BLaER1 (cell line): ENCODE measurements around the gene TXNDC5.

Source experiments
- H3K27ac ChIP-seq: shearing (Covaris generic); formaldehyde crosslinking; 2 replicates; pipeline ENCODE4 v1.8.1; 2022
- H3K27me3 ChIP-seq: shearing (Covaris generic); formaldehyde crosslinking; 2 replicates; pipeline ENCODE4 v1.8.1; 2022
- H3K36me3 ChIP-seq: shearing (Covaris generic); formaldehyde crosslinking; 2 replicates; pipeline ENCODE4 v1.8.1; 2022
- H3K4me1 ChIP-seq: shearing (Covaris generic); formaldehyde crosslinking; 2 replicates; pipeline ENCODE4 v1.8.1; 2022
- H3K4me2 ChIP-seq: shearing (Covaris generic); formaldehyde crosslinking; 2 replicates; pipeline ENCODE4 v1.8.1; 2022
- H3K4me3 ChIP-seq: shearing (Covaris generic); formaldehyde crosslinking; 2 replicates; pipeline ENCODE4 v1.8.1; 2022
- H3K9ac ChIP-seq: shearing (Covaris generic); formaldehyde crosslinking; 2 replicates; pipeline ENCODE4 v1.8.1; 2022
- H3K9me3 ChIP-seq: shearing (Covaris generic); formaldehyde crosslinking; 2 replicates; pipeline ENCODE4 v1.8.1; 2022
- H4K20me1 ChIP-seq: shearing (Covaris generic); formaldehyde crosslinking; 2 replicates; pipeline ENCODE4 v1.8.1; 2022
- Cebpa-rat ChIP-seq: shearing (Covaris generic); IDR thresholded peaks from 2 replicates; pipeline ENCODE4 v1.8.1; 2022

Gene TXNDC5

GRCh38 chr6:7938562-7939183, 28.1 kb upstream of the TXNDC5 start:
- H3K27ac ChIP-seq, result peak overlapping the region; percentile 46; the same call in 1 of the 2 replicates
- peak overlapping the region; percentile 86 for H3K4me2 ChIP-seq
- peaks cover 36% of the 10 kb centered on the region for H3K4me1 ChIP-seq
- no peak for TF ChIP-seq Cebpa-rat
- no peak overlapping the region; the same call in 1 of the 2 replicates for H3K9ac ChIP-seq
- H3K4me3 ChIP-seq, result no peak overlapping the region
- no peaks in the 10 kb centered on the region for H4K20me1 ChIP-seq
- no peaks in the 10 kb centered on the region for H3K36me3 ChIP-seq
- no peaks in the 10 kb centered on the region for H3K27me3 ChIP-seq
- peaks cover 6% of the 10 kb centered on the region; the same call in 1 of the 2 replicates for H3K9me3 ChIP-seq

GRCh38 chr6:7933794-7934193, 23.2 kb upstream of the TXNDC5 start:
- no peak overlapping the region for H3K9ac ChIP-seq
- H3K27me3 ChIP-seq, result no peaks in the 10 kb centered on the region
- no peaks in the 10 kb centered on the region for H3K36me3 ChIP-seq
- no peak overlapping the region for H3K4me2 ChIP-seq
- H3K4me3 ChIP-seq, result no peak overlapping the region
- H3K4me1 ChIP-seq, result peaks cover 7% of the 10 kb centered on the region
- no peak overlapping the region for H3K27ac ChIP-seq
- H4K20me1 ChIP-seq, result no peaks in the 10 kb centered on the region
- no peaks in the 10 kb centered on the region for H3K9me3 ChIP-seq
- TF ChIP-seq Cebpa-rat, result no peak

- no peak overlapping the region for H3K4me3 ChIP-seq
- no peak overlapping the region for H3K4me2 ChIP-seq
- H3K9ac ChIP-seq, result no peak overlapping the region
- H4K20me1 ChIP-seq, result no peaks in the 10 kb centered on the region
- no peak for TF ChIP-seq Cebpa-rat
- no peaks in the 10 kb centered on the region for H3K9me3 ChIP-seq
- H3K36me3 ChIP-seq, result no peaks in the 10 kb centered on the region
- H3K27me3 ChIP-seq, result no peaks in the 10 kb centered on the region
- H3K27ac ChIP-seq, result no peak overlapping the region
- H3K4me1 ChIP-seq, result no peaks in the 10 kb centered on the region
Observed at GRCh38 chr6:7932625-7933024, 22.0 kb upstream of the TXNDC5 start.

- Histone ChIP-seq H3K36me3 (no peaks in the 10 kb centered on the region), H3K9ac (no peak overlapping the region), H3K4me3 (no peak overlapping the region), H3K27ac (no peak overlapping the region), H3K4me1 (no peaks in the 10 kb centered on the region), H3K9me3 (peaks cover 22% of the 10 kb centered on the region), H4K20me1 (no peaks in the 10 kb centered on the region), H3K4me2 (no peak overlapping the region), H3K27me3 (no peaks in the 10 kb centered on the region)
- TF ChIP-seq Cebpa-rat, result no peak
Observed at GRCh38 chr6:7924867-7925266, 14.3 kb upstream of the TXNDC5 start.

GRCh38 chr6:7922596-7922995, 12.0 kb upstream of the TXNDC5 start:
- TF ChIP-seq Cebpa-rat, result no peak
- no peak overlapping the region for H3K9ac ChIP-seq
- H3K4me1 ChIP-seq, result peaks cover 5% of the 10 kb centered on the region

GRCh38 chr6:7921632-7922092, 11.1 kb upstream of the TXNDC5 start:
- no peaks in the 10 kb centered on the region for H4K20me1 ChIP-seq
- no peaks in the 10 kb centered on the region for H3K36me3 ChIP-seq
- no peak for TF ChIP-seq Cebpa-rat
- H3K9me3 ChIP-seq, result peaks cover 22% of the 10 kb centered on the region
- H3K27me3 ChIP-seq, result no peaks in the 10 kb centered on the region
- no peak overlapping the region for H3K4me2 ChIP-seq
- no peak overlapping the region for H3K9ac ChIP-seq
- no peak overlapping the region for H3K4me3 ChIP-seq
- peaks cover 14% of the 10 kb centered on the region for H3K4me1 ChIP-seq
- no peak overlapping the region for H3K27ac ChIP-seq

More at GRCh38 chr6:7922596-7922995, 12.0 kb upstream of the TXNDC5 start:
- Histone ChIP-seq H3K4me3 (no peak overlapping the region), H4K20me1 (no peaks in the 10 kb centered on the region), H3K27ac (no peak overlapping the region), H3K36me3 (no peaks in the 10 kb centered on the region), H3K9me3 (peaks cover 22% of the 10 kb centered on the region), H3K27me3 (no peaks in the 10 kb centered on the region), H3K4me2 (no peak overlapping the region)

GRCh38 chr6:7921046-7921445, 10.5 kb upstream of the TXNDC5 start:
- Histone ChIP-seq H3K4me3 (no peak overlapping the region), H3K4me1 (peaks cover 20% of the 10 kb centered on the region), H3K27ac (no peak overlapping the region), H4K20me1 (no peaks in the 10 kb centered on the region), H3K9ac (no peak overlapping the region), H3K4me2 (no peak overlapping the region), H3K9me3 (peaks cover 22% of the 10 kb centered on the region), H3K27me3 (no peaks in the 10 kb centered on the region), H3K36me3 (no peaks in the 10 kb centered on the region)
- no peak for TF ChIP-seq Cebpa-rat

- H3K27me3 ChIP-seq, result no peaks in the 10 kb centered on the region
- H3K4me1 ChIP-seq, result peaks cover 27% of the 10 kb centered on the region
- H3K4me3 ChIP-seq, result no peak overlapping the region
- no peaks in the 10 kb centered on the region for H3K36me3 ChIP-seq
- no peak for TF ChIP-seq Cebpa-rat
- no peaks in the 10 kb centered on the region for H4K20me1 ChIP-seq
- H3K4me2 ChIP-seq, result no peak overlapping the region
- peaks cover 19% of the 10 kb centered on the region for H3K9me3 ChIP-seq
- H3K27ac ChIP-seq, result no peak overlapping the region
- H3K9ac ChIP-seq, result no peak overlapping the region
Observed at GRCh38 chr6:7920425-7920824, 9.8 kb upstream of the TXNDC5 start.

- Histone ChIP-seq H3K36me3 (no peaks in the 10 kb centered on the region), H3K9ac (no peak overlapping the region), H3K27me3 (no peaks in the 10 kb centered on the region), H3K4me3 (no peak overlapping the region), H4K20me1 (no peaks in the 10 kb centered on the region), H3K9me3 (peaks cover 15% of the 10 kb centered on the region), H3K4me1 (peaks cover 32% of the 10 kb centered on the region), H3K27ac (no peak overlapping the region), H3K4me2 (no peak overlapping the region)
- TF ChIP-seq Cebpa-rat, result no peak
Observed at GRCh38 chr6:7919871-7920270, 9.3 kb upstream of the TXNDC5 start.

GRCh38 chr6:7918403-7918802, 7.8 kb upstream of the TXNDC5 start:
- TF ChIP-seq Cebpa-rat, result no peak
- Histone ChIP-seq H3K36me3 (no peaks in the 10 kb centered on the region), H3K27me3 (no peaks in the 10 kb centered on the region), H3K9ac (no peak overlapping the region), H3K4me1 (peaks cover 34% of the 10 kb centered on the region), H4K20me1 (no peaks in the 10 kb centered on the region), H3K4me3 (no peak overlapping the region), H3K9me3 (peaks cover 5% of the 10 kb centered on the region; the same call in 1 of the 2 replicates), H3K4me2 (no peak overlapping the region), H3K27ac (no peak overlapping the region)
